Neural cell (in vitro differentiated cells): ENCODE results near the gene TSKS. TPM values are rescaled to one million over a fixed set of nuclear protein-coding genes. Genes with fewer than 3 reads are reported as not detected.

ENCODE experiments used
- H2AFZ ChIP-seq: fragments of 200-600, 300-800 bp; sonication (generic), shearing (Covaris generic); 2 replicates; pipeline ENCODE4 v1.6.0; 2014; ENCODE audit warnings: low read depth, mild to moderate bottlenecking, antibody characterized with exemption, low read length, moderate library complexity
- H3F3A ChIP-seq: fragments of 200-600 bp; shearing (Covaris generic); 2 replicates; pipeline ENCODE4 v1.6.1; 2016; ENCODE audit warnings: mild to moderate bottlenecking, moderate library complexity, mixed read lengths, antibody characterized with exemption, low read length; ENCODE audit not compliant: insufficient read depth, poor library complexity, severe bottlenecking
- H3K27ac ChIP-seq: fragments of 200-600, 300-800 bp; sonication (generic), shearing (Covaris generic); 2 replicates; pipeline ENCODE4 v1.5.1; 2014; ENCODE audit warnings: mild to moderate bottlenecking, low read length, moderate library complexity
- H3K27me3 ChIP-seq: fragments of 300-800, 200-600 bp; sonication (generic), shearing (Covaris generic); 2 replicates; pipeline ENCODE4 v1.6.0; 2014; ENCODE audit warnings: mild to moderate bottlenecking, low read depth, low read length, moderate library complexity; ENCODE audit not compliant: insufficient read depth
- H3K36me3 ChIP-seq: fragments of 300-800, 200-600 bp; sonication (generic), shearing (Covaris generic); 2 replicates; pipeline ENCODE4 v1.5.1; 2014; ENCODE audit warnings: mild to moderate bottlenecking, antibody characterized with exemption, low read length, moderate library complexity; ENCODE audit not compliant: insufficient read depth
- H3K4me2 ChIP-seq: fragments of 300-800, 200-600 bp; sonication (generic), shearing (Covaris generic); 2 replicates; pipeline ENCODE4 v1.6.0; 2014; ENCODE audit warnings: mild to moderate bottlenecking, low read length
- H3K4me3 ChIP-seq: fragments of 300-800, 200-600 bp; sonication (generic), shearing (Covaris generic); 2 replicates; pipeline ENCODE4 v1.5.1; 2014; ENCODE audit warnings: mild to moderate bottlenecking, low read length, moderate library complexity
- H3K79me2 ChIP-seq: fragments of 200-600 bp; shearing (Covaris generic); replicated peaks from 2 replicates; pipeline ENCODE4 v1.6.0; 2014; ENCODE audit warnings: mild to moderate bottlenecking, low read length, moderate library complexity; ENCODE audit not compliant: insufficient read depth
- H3K9ac ChIP-seq: fragments of 300-800, 200-600 bp; sonication (generic), shearing (Covaris generic); 2 replicates; pipeline ENCODE4 v1.6.1; 2016; ENCODE audit warnings: mild to moderate bottlenecking, low read length, mixed read lengths
- H3K9me2 ChIP-seq: fragments of 200-600 bp; shearing (Covaris generic); 2 replicates; pipeline ENCODE4 v1.6.1; 2016; ENCODE audit warnings: mild to moderate bottlenecking, low read length, mixed read lengths; ENCODE audit not compliant: insufficient read depth
- H3K9me3 ChIP-seq: fragments of 200-600, 300-800 bp; sonication (generic), shearing (Covaris generic); 2 replicates; pipeline ENCODE4 v1.6.1; 2016; ENCODE audit warnings: mild to moderate bottlenecking, mixed run types, low read length, moderate library complexity, mixed read lengths
- H4K20me1 ChIP-seq: fragments of 200-600 bp; shearing (Covaris generic); 2 replicates; pipeline ENCODE4 v1.6.1; 2016; ENCODE audit warnings: mild to moderate bottlenecking, mixed run types; ENCODE audit not compliant: insufficient read depth
- EP300 ChIP-seq: fragments of 450-650 bp; conservative IDR thresholded peaks from 2 replicates; pipeline ENCODE4 v1.6.1; 2014; ENCODE audit warnings: antibody characterized with exemption, mild to moderate bottlenecking, moderate library complexity; ENCODE audit not compliant: poor library complexity, severe bottlenecking
- EZH2 ChIP-seq: fragments of 200-600, 300-800 bp; shearing (Covaris generic), sonication (generic); IDR thresholded peaks from 2 replicates; pipeline ENCODE4 v1.6.1; 2014; ENCODE audit warnings: antibody characterized with exemption, low read length, borderline replicate concordance, mild to moderate bottlenecking; ENCODE audit not compliant: insufficient read depth, poor library complexity, severe bottlenecking
- MXI1 ChIP-seq: fragments of 450-650 bp; conservative IDR thresholded peaks from 2 replicates; pipeline ENCODE4 v1.6.1; 2014; ENCODE audit warnings: antibody characterized with exemption, mild to moderate bottlenecking; ENCODE audit not compliant: poor library complexity, severe bottlenecking
- POLR2AphosphoS5 ChIP-seq: IDR thresholded peaks from 2 replicates; pipeline ENCODE4 v1.6.1; 2012
- RAD21 ChIP-seq: fragments of 450-650 bp; conservative IDR thresholded peaks from 2 replicates; pipeline ENCODE4 v1.6.1; 2014; ENCODE audit warnings: antibody characterized with exemption, mild to moderate bottlenecking, moderate library complexity
- SMC3 ChIP-seq: fragments of 450-650 bp; conservative IDR thresholded peaks from 2 replicates; pipeline ENCODE4 v1.6.1; 2014; ENCODE audit warnings: antibody characterized with exemption, mild to moderate bottlenecking, moderate library complexity; ENCODE audit not compliant: poor library complexity
- TAF1 ChIP-seq: IDR thresholded peaks from 2 replicates; pipeline ENCODE4 v1.6.1; 2012; ENCODE audit warnings: low read depth
- polyA plus RNA-seq: library from polyadenylated mRNA; depleted of rRNA; stranded (reverse); fragments of >200 nt; gene quantifications from 2 replicates; pipeline ENCODE4 v1.2.3, GENCODE V29; 2014
- TF ChIP-seq, protein P1 (sequence below): fragments of 450-650 bp; IDR thresholded peaks from 2 replicates; pipeline ENCODE4 v1.5.1; 2014; ENCODE audit warnings: antibody characterized with exemption, mild to moderate bottlenecking, moderate library complexity; ENCODE audit not compliant: poor library complexity, severe bottlenecking
- TF ChIP-seq, protein P2 (sequence below): IDR thresholded peaks from 2 replicates; pipeline ENCODE4 v1.6.1; 2012; ENCODE audit warnings: borderline replicate concordance

TSKS gene
- polyA plus RNA-seq, 1 donor from 2014 or later, result not detected

DNA sequence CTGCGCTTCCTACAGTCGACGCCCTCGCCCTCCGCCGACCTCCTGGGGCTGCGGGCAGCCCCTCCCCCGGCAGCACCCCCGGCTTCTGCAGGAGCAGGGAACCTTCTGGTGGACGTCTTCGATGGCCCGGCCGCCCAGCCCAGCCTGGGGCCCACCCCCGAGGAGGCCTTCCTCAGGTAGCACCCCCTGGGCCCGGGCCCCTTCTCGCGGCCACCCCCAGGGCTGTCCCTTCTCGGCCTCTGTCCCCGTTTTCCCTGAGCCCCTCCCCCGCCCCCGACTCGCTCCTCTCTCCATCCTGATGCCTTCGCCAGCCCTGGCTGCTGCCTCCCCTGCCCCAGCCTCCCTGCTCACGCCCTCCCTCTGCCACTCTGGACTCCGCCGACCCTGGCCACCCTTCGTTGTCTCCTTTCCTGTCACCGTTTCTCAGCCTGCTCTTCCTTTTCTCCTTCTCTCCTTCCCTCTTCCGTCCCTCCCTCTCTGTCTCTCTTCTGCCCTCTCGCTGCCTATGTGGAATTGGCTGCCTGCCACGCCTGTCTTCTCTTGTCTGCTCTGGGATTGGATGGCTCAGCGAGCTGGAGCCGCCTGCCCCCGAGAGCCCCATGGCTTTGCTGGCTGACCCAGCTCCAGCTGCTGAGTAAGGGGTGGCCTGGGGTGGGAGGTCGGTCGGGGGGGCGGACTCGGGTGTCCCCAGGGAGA lies 39.0 kb upstream of the TSKS start:
- H3K4me2 ChIP-seq, result no peak overlapping the region
- H3F3A ChIP-seq, result no peaks in the 10 kb centered on the region
- peak overlapping the region; percentile 54 for H3K4me3 ChIP-seq
- H3K79me2 ChIP-seq, result no peaks in the 10 kb centered on the region
- no peaks in the 10 kb centered on the region for H4K20me1 ChIP-seq
- TF ChIP-seq TAF1 (no peak), POLR2AphosphoS5 (peak; percentile 40), RAD21 (no peak), SMC3 (no peak), EZH2 (no peak), MXI1 (no peak), EP300 (no peak)
- TF ChIP-seq, protein P1, sequence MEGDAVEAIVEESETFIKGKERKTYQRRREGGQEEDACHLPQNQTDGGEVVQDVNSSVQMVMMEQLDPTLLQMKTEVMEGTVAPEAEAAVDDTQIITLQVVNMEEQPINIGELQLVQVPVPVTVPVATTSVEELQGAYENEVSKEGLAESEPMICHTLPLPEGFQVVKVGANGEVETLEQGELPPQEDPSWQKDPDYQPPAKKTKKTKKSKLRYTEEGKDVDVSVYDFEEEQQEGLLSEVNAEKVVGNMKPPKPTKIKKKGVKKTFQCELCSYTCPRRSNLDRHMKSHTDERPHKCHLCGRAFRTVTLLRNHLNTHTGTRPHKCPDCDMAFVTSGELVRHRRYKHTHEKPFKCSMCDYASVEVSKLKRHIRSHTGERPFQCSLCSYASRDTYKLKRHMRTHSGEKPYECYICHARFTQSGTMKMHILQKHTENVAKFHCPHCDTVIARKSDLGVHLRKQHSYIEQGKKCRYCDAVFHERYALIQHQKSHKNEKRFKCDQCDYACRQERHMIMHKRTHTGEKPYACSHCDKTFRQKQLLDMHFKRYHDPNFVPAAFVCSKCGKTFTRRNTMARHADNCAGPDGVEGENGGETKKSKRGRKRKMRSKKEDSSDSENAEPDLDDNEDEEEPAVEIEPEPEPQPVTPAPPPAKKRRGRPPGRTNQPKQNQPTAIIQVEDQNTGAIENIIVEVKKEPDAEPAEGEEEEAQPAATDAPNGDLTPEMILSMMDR, result peak; percentile 20
- TF ChIP-seq, protein P2, sequence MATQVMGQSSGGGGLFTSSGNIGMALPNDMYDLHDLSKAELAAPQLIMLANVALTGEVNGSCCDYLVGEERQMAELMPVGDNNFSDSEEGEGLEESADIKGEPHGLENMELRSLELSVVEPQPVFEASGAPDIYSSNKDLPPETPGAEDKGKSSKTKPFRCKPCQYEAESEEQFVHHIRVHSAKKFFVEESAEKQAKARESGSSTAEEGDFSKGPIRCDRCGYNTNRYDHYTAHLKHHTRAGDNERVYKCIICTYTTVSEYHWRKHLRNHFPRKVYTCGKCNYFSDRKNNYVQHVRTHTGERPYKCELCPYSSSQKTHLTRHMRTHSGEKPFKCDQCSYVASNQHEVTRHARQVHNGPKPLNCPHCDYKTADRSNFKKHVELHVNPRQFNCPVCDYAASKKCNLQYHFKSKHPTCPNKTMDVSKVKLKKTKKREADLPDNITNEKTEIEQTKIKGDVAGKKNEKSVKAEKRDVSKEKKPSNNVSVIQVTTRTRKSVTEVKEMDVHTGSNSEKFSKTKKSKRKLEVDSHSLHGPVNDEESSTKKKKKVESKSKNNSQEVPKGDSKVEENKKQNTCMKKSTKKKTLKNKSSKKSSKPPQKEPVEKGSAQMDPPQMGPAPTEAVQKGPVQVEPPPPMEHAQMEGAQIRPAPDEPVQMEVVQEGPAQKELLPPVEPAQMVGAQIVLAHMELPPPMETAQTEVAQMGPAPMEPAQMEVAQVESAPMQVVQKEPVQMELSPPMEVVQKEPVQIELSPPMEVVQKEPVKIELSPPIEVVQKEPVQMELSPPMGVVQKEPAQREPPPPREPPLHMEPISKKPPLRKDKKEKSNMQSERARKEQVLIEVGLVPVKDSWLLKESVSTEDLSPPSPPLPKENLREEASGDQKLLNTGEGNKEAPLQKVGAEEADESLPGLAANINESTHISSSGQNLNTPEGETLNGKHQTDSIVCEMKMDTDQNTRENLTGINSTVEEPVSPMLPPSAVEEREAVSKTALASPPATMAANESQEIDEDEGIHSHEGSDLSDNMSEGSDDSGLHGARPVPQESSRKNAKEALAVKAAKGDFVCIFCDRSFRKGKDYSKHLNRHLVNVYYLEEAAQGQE, result no peak
- H3K27me3 ChIP-seq, result no peaks in the 10 kb centered on the region
- H3K9me3 ChIP-seq, result no peaks in the 10 kb centered on the region
- H3K36me3 ChIP-seq, result no peaks in the 10 kb centered on the region
- peak overlapping the region; percentile 64 for H3K27ac ChIP-seq
- peak overlapping the region; percentile 60 for H3K9ac ChIP-seq
- no peaks in the 10 kb centered on the region for H3K9me2 ChIP-seq
- no peak overlapping the region for H2AFZ ChIP-seq

DNA sequence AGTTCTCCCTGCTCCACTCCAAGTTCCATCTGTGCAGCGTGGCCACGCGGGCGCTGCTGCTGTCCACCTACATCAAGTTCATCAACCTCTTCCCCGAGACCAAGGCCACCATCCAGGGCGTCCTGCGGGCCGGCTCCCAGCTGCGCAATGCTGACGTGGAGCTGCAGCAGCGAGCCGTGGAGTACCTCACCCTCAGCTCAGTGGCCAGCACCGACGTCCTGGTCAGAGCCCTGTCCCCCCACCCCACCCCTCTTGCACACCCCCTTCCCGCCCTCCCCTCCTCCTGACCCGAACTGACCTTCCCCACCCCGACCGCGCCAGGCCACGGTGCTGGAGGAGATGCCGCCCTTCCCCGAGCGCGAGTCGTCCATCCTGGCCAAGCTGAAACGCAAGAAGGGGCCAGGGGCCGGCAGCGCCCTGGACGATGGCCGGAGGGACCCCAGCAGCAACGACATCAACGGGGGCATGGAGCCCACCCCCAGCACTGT lies 38.3 kb upstream of the TSKS start:
- Histone ChIP-seq H3K79me2 (no peaks in the 10 kb centered on the region), H3K27ac (no peak overlapping the region), H3K9me2 (no peaks in the 10 kb centered on the region), H3K9ac (peak overlapping the region; percentile 60), H3K4me2 (no peak overlapping the region), H2AFZ (no peak overlapping the region), H4K20me1 (no peaks in the 10 kb centered on the region), H3K9me3 (no peaks in the 10 kb centered on the region), H3K36me3 (no peaks in the 10 kb centered on the region), H3K27me3 (no peaks in the 10 kb centered on the region), H3F3A (no peaks in the 10 kb centered on the region), H3K4me3 (peak overlapping the region; percentile 54)
- TF ChIP-seq EZH2, result no peak
- no peak for TF ChIP-seq MXI1
- TF ChIP-seq, protein P1, result no peak
- TF ChIP-seq RAD21, result no peak
- TF ChIP-seq, protein P2, result no peak
- TF ChIP-seq EP300, result no peak
- no peak for TF ChIP-seq TAF1
- no peak for TF ChIP-seq SMC3
- TF ChIP-seq POLR2AphosphoS5, result no peak
